HG03039 (cell line): ENCODE data around the gene ZNF804B.

Source experiments
- ATAC-seq: cut with Tn5 transposase; IDR thresholded peaks from one replicate; pipeline ENCODE4 v1.9.1; 2021; ENCODE audit warnings: mild to moderate bottlenecking, moderate library complexity; ENCODE audit not compliant: unreplicated experiment

ZNF804B gene

DNA sequence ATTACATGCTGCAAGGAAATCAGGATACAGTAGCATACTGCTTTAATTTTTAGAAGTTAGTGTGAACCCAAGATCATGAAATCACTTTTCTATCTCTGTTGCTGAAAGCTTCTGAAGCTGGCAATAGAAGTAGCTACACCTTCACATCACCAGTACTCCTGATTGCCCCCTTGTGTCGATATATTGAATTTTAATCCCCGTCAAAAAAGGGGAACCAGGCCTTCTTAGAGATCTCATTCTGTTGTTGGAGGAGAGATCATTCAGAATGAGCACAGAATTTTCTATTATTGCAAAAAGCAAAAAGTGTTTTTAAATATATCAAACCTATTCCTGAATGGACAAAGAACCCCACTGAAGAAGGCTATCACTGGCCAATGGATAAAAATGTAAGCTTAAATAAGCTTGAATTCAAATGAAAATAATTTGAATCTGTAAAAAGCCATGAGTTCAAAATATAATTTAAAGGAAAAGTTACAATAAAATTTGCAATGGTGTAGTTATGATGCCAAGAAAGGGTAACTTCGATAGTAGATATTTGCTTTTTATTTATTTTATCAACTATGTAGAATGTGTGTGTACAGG, 75.7 kb downstream of the ZNF804B start:
- no peak for ATAC-seq

- ATAC-seq: no peak
Measured at GRCh38 chr7:88842201-88842600, 82.7 kb downstream of the ZNF804B start.

DNA sequence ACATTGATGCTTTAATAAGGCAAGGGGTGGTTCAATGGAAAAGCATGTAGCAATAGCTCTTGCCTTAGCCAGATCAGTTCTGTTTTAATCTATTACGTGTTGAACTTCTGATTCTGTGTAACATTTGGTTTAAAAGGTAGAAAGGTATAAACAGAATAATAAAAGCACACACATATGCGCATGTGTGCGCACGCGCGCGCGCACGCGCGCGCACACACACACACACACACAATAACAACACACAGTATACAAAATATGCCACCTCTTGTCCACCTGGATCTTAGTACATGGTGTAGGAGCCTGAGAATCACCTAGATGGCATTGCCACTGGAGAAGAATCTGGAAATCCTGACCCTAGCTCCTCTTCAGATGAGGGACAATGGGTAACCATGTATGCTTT, 85.6 kb downstream of the ZNF804B start:
- no peak for ATAC-seq

DNA sequence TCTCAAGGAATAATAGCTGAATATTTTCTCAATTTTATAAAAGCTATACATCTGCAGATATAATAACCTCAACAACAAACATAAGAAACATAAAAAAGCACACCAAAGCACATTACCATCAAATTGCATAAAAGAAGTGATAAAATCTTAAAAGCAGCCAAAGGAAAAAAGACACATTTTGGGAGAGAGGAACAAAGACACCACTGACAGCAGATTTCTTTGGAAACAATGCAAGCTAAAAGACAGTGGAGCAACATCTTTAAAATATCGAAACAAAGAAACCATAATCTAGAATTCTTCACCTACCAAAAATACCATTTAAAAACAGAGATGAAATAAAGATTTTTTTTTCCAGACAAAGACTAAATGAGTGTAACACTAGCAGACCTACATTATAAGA, 91.7 kb downstream of the ZNF804B start:
- ATAC-seq: no peak

GRCh38 chr7:88859288-88859687, 99.8 kb downstream of the ZNF804B start:
- ATAC-seq: no peak

- ATAC-seq: no peak
Measured at GRCh38 chr7:88866265-88866863, 106.9 kb downstream of the ZNF804B start.

DNA sequence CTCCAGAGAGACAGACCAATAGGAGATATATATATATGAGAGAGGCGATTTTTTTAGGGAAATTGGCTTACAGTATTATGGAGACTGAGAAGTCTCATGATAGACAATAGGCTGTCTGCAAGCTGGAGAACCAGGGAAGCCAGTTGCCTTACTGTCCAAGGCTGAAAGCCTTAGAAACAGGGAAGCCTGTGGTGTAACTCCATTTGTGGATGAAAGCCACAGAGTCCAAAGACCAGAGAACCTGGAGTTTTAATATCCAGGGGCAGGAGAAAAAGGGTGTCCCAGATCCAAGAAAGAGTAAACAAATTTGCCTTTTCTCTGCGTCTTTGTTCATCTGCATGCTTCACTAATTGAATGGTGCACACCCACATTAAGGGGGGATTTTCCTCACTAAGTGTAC, 107.7 kb downstream of the ZNF804B start:
- ATAC-seq: no peak

DNA sequence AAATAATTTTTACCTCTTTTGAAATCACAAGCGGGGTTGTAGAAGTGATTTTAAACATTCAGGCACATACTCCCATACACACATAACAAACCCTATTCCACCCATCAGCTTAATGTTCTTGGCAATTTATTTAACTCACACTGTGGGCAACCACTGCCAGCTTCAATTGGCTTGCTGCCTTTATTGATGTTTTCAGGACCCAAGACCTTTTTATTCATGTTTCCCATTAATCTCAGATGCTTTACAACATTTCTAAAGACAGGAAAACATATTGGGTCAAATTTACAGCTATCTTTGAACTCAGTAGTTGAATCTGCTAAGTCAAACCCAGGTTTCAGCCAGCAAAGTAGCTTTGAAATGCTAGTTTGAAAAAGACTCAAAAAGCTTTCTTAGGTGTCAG, 109.0 kb downstream of the ZNF804B start:
- no peak for ATAC-seq

DNA sequence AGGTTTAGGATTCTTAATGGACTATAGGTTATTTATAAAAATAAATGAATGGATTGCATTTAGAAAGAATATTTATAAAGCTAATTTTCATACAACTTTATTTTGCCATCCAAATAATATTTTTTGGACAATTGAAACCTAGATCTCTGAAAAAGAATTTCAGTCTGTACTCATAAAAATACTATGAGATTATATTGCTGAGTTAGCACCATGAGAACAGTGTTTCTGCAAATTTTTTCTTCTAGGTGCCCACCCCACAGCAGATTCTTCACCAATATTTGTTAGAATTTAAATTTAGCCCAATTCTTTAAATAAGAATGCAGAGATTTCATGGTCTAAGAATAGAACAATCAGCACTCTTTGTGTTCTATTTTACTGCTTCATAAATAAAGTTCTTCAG, 121.6 kb downstream of the ZNF804B start:
- ATAC-seq: no peak

DNA sequence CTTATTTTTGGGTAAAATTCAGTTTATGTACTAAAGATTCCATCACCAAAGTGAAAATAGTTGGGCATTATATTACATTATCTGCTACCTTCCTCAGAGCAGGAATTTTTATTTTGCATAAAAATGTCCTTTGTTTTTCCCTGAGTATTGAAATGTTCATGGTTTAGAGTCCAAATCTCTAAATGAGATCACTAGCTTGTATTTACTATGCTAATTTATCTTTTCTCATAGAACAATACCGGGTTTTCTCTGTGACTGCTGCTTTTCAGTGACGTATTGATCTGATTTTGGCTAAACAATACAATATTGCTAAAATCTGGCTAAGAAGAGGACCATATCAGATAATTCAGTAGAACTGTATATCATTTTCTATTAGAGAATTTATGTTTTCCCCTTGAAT, 125.6 kb downstream of the ZNF804B start:
- ATAC-seq: no peak

GRCh38 chr7:88888684-88889083, 129.2 kb downstream of the ZNF804B start:
- no peak for ATAC-seq

- ATAC-seq: no peak
Measured at GRCh38 chr7:88910516-88910915, 151.0 kb downstream of the ZNF804B start.

DNA sequence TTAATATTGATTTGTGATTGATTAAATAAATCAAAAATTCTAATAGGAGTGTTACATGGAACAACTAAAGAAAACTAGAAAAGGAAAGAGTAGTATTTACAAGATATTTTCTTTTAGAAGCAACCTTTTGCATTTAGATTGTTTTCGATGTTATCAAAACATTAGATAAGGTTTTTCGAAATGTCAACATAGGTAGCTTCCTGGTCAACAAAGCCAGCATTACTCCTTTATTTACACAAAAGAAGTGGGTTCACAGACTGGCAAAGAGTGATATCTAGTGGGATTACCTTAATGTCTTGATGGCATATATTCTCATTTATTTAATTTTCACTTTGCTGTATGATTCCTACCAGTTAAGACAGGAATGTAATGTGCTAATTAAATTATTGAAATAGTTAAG, 153.4 kb downstream of the ZNF804B start:
- no peak for ATAC-seq

GRCh38 chr7:88915615-88916014, 156.1 kb downstream of the ZNF804B start:
- no peak for ATAC-seq

DNA sequence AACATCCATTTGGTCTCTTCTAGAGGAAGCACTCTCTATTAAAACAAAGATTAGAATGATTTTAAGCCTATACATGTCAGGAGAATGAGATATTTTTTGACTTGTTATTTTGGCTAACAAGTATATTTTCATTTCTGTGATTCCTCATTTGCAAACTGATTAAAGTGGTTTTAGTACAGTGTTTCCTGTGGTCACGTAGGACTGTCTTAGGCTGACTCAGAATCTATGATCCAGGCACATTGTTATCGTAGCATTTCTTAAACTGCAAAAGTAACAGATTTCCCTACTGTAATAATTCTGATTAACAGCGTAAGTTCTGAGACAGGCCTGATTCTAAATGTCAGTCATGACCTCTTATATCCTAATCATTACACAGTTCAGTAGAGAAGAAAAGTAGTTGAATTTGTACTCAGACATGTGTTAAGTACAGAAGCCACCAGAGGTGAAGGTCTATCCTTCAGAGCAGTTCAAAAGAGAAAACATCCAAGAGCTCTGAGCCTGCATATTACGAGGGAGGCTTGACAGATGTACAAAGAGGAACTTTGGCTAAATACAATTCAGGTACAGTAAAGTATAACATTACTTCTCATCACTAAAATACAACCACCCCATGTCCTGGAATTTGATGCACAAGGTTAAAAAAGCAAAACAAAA, 160.1 kb downstream of the ZNF804B start:
- ATAC-seq: no peak

GRCh38 chr7:88922944-88923343, 163.4 kb downstream of the ZNF804B start:
- ATAC-seq: no peak

DNA sequence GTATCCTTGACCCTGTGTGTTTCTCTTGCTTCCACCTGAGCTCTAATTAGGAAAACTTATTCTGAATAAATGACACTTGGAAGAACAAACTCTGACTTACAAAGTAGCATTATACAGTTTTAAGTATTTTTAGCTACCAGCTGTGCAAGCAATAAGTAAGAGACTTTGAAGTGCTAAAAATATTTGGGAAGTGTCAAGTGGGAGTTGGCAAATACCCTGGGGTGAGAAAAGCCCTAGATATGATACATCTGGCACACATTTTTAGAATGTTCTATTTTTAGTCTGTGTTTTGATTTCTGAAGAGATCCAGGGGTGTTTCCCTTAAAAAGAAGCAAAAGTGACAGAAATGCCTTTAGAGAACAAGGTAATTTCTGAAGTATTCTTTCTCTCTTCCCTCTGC, 168.8 kb downstream of the ZNF804B start:
- no peak for ATAC-seq

GRCh38 chr7:88929719-88930118, 170.2 kb downstream of the ZNF804B start:
- ATAC-seq: no peak

DNA sequence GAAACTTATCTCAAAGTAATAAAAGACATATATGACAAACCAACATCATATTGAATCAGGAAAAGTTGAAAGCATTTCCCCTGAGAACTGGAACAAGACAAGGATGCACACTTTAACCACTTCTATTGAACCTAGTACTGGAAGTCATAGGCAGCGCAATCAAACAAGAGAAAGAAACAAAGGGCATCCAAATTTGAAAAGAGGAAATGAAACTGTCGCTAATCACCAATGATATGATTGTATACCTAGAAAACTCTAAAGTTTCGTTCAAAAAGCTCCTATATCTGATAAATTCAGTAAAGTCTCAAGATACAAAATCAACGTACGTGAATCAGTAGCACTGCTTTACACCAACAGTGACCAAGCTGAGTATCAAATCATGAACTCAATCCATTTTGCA, 173.8 kb downstream of the ZNF804B start:
- ATAC-seq: no peak

DNA sequence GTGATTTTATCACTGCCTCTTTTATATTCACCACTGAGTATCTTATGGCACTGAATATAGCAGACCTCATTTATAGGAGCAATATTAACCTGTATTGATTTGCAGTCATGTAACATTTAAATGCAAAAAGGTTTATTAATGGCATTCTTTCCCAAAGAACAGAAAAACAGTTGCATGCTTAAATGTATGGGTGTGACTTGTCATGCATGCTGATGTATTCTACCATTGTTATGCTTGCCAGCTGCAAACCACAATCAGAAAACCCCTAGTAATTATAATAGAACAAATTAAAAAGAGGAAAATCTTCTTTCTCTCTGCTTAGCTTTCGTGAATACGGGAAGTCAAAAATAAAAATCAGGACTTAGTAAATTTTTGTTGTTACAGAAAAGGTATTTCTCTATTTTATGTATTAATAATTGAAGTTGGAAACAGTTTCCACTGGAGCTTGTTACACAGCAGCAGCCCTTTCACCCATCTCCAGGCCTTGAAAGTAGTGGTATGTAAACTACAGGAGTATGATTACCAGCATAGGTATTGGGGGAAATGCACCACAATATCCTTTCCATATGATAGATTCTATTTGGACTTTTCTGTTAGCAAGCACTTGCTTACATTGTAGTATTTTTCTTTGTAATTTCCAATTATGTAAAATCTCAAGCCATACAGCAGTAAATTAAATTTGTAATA, 183.5 kb downstream of the ZNF804B start:
- ATAC-seq: no peak

DNA sequence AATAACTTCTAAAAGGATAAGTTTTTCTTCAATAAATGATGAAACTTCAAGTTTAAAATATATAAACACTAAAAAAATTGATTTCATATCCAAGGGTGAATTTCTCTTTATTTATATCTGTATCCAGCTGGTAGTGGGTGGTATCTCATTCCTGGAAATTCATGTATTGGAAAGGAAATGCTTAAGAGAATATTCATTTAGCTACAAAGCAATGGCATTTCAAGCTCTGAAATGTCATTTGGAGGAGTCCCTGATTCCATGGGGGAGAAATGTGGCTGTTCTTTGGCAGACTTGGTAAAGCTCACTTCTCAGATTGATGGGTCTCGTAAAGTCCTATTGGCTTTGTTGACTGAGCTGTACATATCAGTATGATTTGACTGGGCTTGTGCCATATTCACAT, 192.3 kb downstream of the ZNF804B start:
- no peak for ATAC-seq

DNA sequence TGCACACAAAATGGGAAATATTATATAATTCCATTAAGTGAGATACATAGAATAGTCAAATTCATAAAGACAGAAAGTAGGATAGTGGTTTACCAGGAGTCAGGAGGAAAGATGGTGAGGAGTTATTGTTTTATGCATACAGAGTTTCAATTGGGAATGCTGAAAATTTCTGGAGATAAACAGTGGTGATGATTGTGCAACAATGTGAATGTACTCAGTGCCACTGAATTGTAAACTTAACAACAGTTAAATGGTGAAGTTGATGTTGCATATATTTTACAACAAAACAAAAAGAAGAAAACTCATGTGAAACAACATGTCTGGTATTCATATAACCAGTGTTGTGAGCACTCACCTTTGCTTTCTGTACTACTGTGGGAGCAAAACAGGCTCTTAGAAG, 204.9 kb downstream of the ZNF804B start:
- no peak for ATAC-seq
